K562 (cell line): ENCODE results near the gene FTO. TPM values are rescaled to one million over a fixed set of nuclear protein-coding genes. Genes with fewer than 3 reads are reported as not detected.

Source experiments
- ATAC-seq: fragments of 200-7000 bp; cut with Tn5 transposase; 3 replicates; pipeline ENCODE4 v1.9.1; 2020; ENCODE audit warnings: moderate library complexity
- BruUV-seq: library from RNA; stranded (reverse); fragments of 400-500 nt; replicated peaks from 2 replicates; lab custom pipeline; 2021; lab: Mats Ljungman, UMichigan
- CTCF ChIA-PET: fragments of 300-600 bp; formaldehyde crosslinking; extraction: SDS; loops from one replicate; lab custom pipeline; 2021; ENCODE audit warnings: low intra/inter-chr PET ratio; lab: Yijun Ruan, JAX
- POLR2A ChIA-PET: fragments of 300-600, 350-650 bp; sonication (Branson Sonifier 250); formaldehyde crosslinking; extraction: SDS; loops from one replicate; lab custom pipeline; 2021; ENCODE audit warnings: antibody characterized with exemption, inconsistent platforms; lab: Yijun Ruan, JAX
- DNase-seq, 4 experiments: peaks; one replicate each; pipeline versions ENCODE4 v3.0.0 to v3.0.0-alpha.2; 2011 to 2018; ENCODE audit warnings: low spot score in 3 of 4, mixed read lengths in 3 of 4; ENCODE audit errors: extremely low read depth in 1 of 4
- FAIRE-seq: peaks from 2 replicates; lab custom pipeline; 2011; peaks lifted over from hg19 to GRCh38; lab: Jason Lieb, UNC
- H2AFZ ChIP-seq: 2 replicates; pipeline ENCODE4 v1.6.0; 2011; ENCODE audit warnings: low read depth, low read length, control low read depth, inconsistent platforms
- H3K27ac ChIP-seq: fragments of 200-600 bp; 3 replicates; pipeline ENCODE4 v1.8.0; 2011; ENCODE audit warnings: low read depth, mild to moderate bottlenecking, control low read depth, inconsistent platforms, low read length, moderate library complexity, mixed read lengths; ENCODE audit errors: extremely low read depth
- H3K27me3 ChIP-seq, 2 experiments: fragments of 300-600 bp in 1 of 2; 2 replicates in 1 of 2; 3 replicates in 1 of 2; pipeline versions ENCODE4 v1.6.0 to v1.8.0; 2011; ENCODE audit warnings: inconsistent platforms in 2 of 2, low read length in 2 of 2, mild to moderate bottlenecking in 1 of 2, mixed read lengths in 1 of 2, moderate library complexity in 1 of 2; ENCODE audit not compliant: control insufficient read depth in 2 of 2, insufficient read depth in 2 of 2
- H3K36me3 ChIP-seq: fragments of 300-600 bp; 3 replicates; pipeline ENCODE4 v1.8.0; 2011; ENCODE audit warnings: mild to moderate bottlenecking, low read length, inconsistent platforms; ENCODE audit not compliant: control insufficient read depth, insufficient read depth
- H3K4me1 ChIP-seq, 2 experiments: fragments of 200-600 bp in 1 of 2; replicated peaks in 1 of 2; 2 replicates in 1 of 2; 3 replicates in 1 of 2; pipeline versions ENCODE4 v1.5.1 to v1.8.0; 2011; ENCODE audit warnings: inconsistent platforms in 2 of 2, low read length in 2 of 2, mild to moderate bottlenecking in 1 of 2, mixed read lengths in 1 of 2, moderate library complexity in 1 of 2; ENCODE audit not compliant: control insufficient read depth in 2 of 2, insufficient read depth in 2 of 2
- H3K4me2 ChIP-seq: 2 replicates; pipeline ENCODE4 v1.6.1; 2011; ENCODE audit warnings: low read length, control low read depth, inconsistent platforms, mixed read lengths; ENCODE audit not compliant: insufficient read depth
- H3K4me3 ChIP-seq: fragments of 200-600 bp; sonication (generic), shearing (Covaris generic); 2 replicates; pipeline ENCODE4 v1.5.1; 2016; ENCODE audit warnings: control low read depth, inconsistent platforms
- H3K79me2 ChIP-seq: fragments of 200-600 bp; 3 replicates; pipeline ENCODE4 v1.8.0; 2011; ENCODE audit warnings: low read length, inconsistent platforms; ENCODE audit not compliant: control insufficient read depth, insufficient read depth
- H3K9ac ChIP-seq, 2 experiments: 2 replicates each; pipeline versions ENCODE4 v1.6.0 to v1.6.1; 2011; ENCODE audit warnings: low read depth in 2 of 2, low read length in 2 of 2, control low read depth in 1 of 2, inconsistent platforms in 1 of 2, mild to moderate bottlenecking in 1 of 2, mixed read lengths in 1 of 2; ENCODE audit not compliant: insufficient read depth in 1 of 2
- H3K9me1 ChIP-seq: one replicate; pipeline ENCODE4 v1.6.0; 2011; ENCODE audit warnings: inconsistent platforms, mild to moderate bottlenecking, low read length, moderate library complexity; ENCODE audit not compliant: control insufficient read depth, insufficient read depth
- H3K9me3 ChIP-seq: replicated peaks from 2 replicates; pipeline ENCODE4 v1.5.1; 2011; ENCODE audit warnings: low read depth, low read length, inconsistent platforms; ENCODE audit not compliant: control insufficient read depth, insufficient read depth
- H4K20me1 ChIP-seq: replicated peaks from 2 replicates; pipeline ENCODE4 v1.6.1; 2011; ENCODE audit warnings: low read length, inconsistent platforms, mixed read lengths; ENCODE audit not compliant: control insufficient read depth, insufficient read depth
- MIER1 ChIP-seq: fragments of 450-650 bp; IDR thresholded peaks from 2 replicates; pipeline ENCODE4 v1.6.1; 2016; ENCODE audit warnings: antibody characterized with exemption, mild to moderate bottlenecking, low read depth
- PCBP1 ChIP-seq: fragments of 200-400 bp; formaldehyde crosslinking; IDR thresholded peaks from 2 replicates; pipeline ENCODE4 v1.6.1; 2018; ENCODE audit warnings: mild to moderate bottlenecking, low read depth, low read length; ENCODE audit not compliant: poor library complexity, severe bottlenecking
- RNF2 ChIP-seq: sonication (generic); IDR thresholded peaks from 2 replicates; pipeline ENCODE4 v1.6.1; 2016
- ZBED1 ChIP-seq: IDR thresholded peaks from 2 replicates; pipeline ENCODE4 v1.6.1; 2014
- WGBS: fragments of 100-300 bp; shearing (Covaris generic); methylation state at CpG from one replicate; pipeline ENCODE4 v1.1.6; 2016; ENCODE audit warnings: low coverage, mixed read lengths; ENCODE audit not compliant: insufficient coverage; ENCODE audit errors: missing lambda C conversion rate; 5-methylcytosine and 5-hydroxymethylcytosine counted together
- in situ Hi-C: fragments of 300-500 bp; cut with MboI; formaldehyde crosslinking; loops from 4 replicates; pipeline ENCODE4 v1.15.0; 2018; ENCODE audit warnings: inconsistent platforms, mixed read lengths
- intact Hi-C: fragments of 100-400 bp; cut with micrococcal nuclease; formaldehyde crosslinking; loops from 2 replicates; pipeline ENCODE4 v1.14.2; 2022
- polyA plus RNA-seq, 8 experiments: library from polyadenylated mRNA; depleted of rRNA in 4 of 8; stranded (reverse) in 5 of 8; unstranded in 3 of 8; fragments of >200 nt; fragmentation: Nextera tagmentation in 2 of 8; fragmentation: Illumina TruSeq in 1 of 8; extraction: Ambion mirVana in 2 of 8; extraction: Trizol in 1 of 8; gene quantifications; 2 replicates each; pipeline versions ENCODE4 v1.2.1 to v1.2.3, GENCODE V29; 2011 to 2014; ENCODE audit warnings: inconsistent platforms in 1 of 8, missing spikeins in 1 of 8
- total RNA-seq, 7 experiments: library from RNA; depleted of rRNA in 6 of 7; stranded (reverse); fragments of >200 nt in 6 of 7; fragmentation: Illumina TruSeq in 2 of 7; extraction: Trizol in 2 of 7; gene quantifications; 2 replicates each; pipeline versions ENCODE4 v1.2.1 to v1.2.3, GENCODE V29; 2011 to 2021; ENCODE audit warnings: low replicate concordance in 1 of 7
- TF ChIP-seq, protein P1 (sequence below): fragments of 250-450 bp; sonication (Bioruptor Pico); IDR thresholded peaks from 2 replicates; pipeline ENCODE4 v1.4.0; 2020; ENCODE audit warnings: mild to moderate bottlenecking, moderate library complexity, borderline replicate concordance
- TF ChIP-seq, protein P2 (sequence below): IDR thresholded peaks from 2 replicates; pipeline ENCODE4 v1.6.1; 2016; ENCODE audit warnings: missing genetic modification characterization, missing compliant biosample characterization

FTO gene
- total and polyA plus RNA-seq, 9 of the 15 experiments (the other 6 are each of a cell fraction or from before 2014, with no cell fraction given) = 11.3 to 27.7 (median 25.5) TPM

GRCh38 chr16:53769787-53770186 is 65.8 kb downstream of the FTO start:
- no peaks in the 10 kb centered on the region for H3K9me3 ChIP-seq
- H3K27me3 ChIP-seq = no peaks in the 10 kb centered on the region; a peak in 1 of 5 replicates
- in situ Hi-C loops (no loop called here), intact Hi-C loops (loop anchor here (10.0 kb wide), 1 partner anchor 505 kb away; no protein-coding TSS in a partner anchor)
- no peak for FAIRE-seq
- no peak for TF ChIP-seq ZBED1
- CTCF ChIA-PET = no interaction called here
- DNase-seq = no peak
- no peak overlapping the region for H3K4me2 ChIP-seq
- no peak overlapping the region for H2AFZ ChIP-seq
- H3K4me1 ChIP-seq = peaks cover 0 to 5% of the 10 kb centered on the region in 2 experiments; a peak in 1 of 5 replicates
- ATAC-seq = no peak
- H3K79me2 ChIP-seq = no peaks in the 10 kb centered on the region
- peaks cover 23% of the 10 kb centered on the region for H4K20me1 ChIP-seq
- H3K9me1 ChIP-seq = no peaks in the 10 kb centered on the region
- H3K4me3 ChIP-seq = no peak overlapping the region
- no peak overlapping the region for H3K9ac ChIP-seq
- H3K36me3 ChIP-seq = no peaks in the 10 kb centered on the region
- no TSS peak for BruUV-seq
- POLR2A ChIA-PET = no interaction called here
- H3K27ac ChIP-seq = no peak overlapping the region

DNA sequence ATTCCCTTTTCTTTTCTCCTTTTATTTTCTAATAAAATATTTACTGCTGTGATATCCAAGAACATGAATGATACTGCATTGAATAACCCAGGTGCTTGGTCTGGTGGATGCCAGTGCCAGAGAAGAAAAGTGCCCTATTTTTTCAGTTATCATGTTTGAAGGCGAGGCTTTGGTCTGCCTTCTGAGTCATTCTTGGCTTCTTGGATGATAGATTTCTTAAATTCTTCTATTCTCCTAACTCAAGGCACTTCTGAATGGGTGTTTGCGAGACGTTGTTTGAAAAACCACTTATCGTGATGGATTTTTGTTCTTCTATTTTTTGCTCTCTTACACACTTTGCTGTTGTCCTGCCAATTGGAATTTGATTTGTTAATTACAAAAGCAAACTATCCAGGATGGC is 66.7 kb downstream of the FTO start:
- ChIA-PET POLR2A (no interaction called here), CTCF (no interaction called here)
- H3K4me1 ChIP-seq = peaks cover 0 to 5% of the 10 kb centered on the region in 2 experiments; a peak in 2 of 5 replicates
- no peaks in the 10 kb centered on the region for H3K36me3 ChIP-seq
- no peak overlapping the region for H3K4me3 ChIP-seq
- in situ Hi-C loops (no loop called here), intact Hi-C loops (loop anchor here (10.0 kb wide), 1 partner anchor 504 kb away; no protein-coding TSS in a partner anchor)
- no peak for ATAC-seq
- TF ChIP-seq PCBP1 (no peak), RNF2 (no peak), MIER1 (no peak)
- TF ChIP-seq, protein P1, sequence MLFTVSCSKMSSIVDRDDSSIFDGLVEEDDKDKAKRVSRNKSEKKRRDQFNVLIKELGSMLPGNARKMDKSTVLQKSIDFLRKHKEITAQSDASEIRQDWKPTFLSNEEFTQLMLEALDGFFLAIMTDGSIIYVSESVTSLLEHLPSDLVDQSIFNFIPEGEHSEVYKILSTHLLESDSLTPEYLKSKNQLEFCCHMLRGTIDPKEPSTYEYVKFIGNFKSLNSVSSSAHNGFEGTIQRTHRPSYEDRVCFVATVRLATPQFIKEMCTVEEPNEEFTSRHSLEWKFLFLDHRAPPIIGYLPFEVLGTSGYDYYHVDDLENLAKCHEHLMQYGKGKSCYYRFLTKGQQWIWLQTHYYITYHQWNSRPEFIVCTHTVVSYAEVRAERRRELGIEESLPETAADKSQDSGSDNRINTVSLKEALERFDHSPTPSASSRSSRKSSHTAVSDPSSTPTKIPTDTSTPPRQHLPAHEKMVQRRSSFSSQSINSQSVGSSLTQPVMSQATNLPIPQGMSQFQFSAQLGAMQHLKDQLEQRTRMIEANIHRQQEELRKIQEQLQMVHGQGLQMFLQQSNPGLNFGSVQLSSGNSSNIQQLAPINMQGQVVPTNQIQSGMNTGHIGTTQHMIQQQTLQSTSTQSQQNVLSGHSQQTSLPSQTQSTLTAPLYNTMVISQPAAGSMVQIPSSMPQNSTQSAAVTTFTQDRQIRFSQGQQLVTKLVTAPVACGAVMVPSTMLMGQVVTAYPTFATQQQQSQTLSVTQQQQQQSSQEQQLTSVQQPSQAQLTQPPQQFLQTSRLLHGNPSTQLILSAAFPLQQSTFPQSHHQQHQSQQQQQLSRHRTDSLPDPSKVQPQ (CRISPR knock-in tag) = no peak
- TF ChIP-seq, protein P2, sequence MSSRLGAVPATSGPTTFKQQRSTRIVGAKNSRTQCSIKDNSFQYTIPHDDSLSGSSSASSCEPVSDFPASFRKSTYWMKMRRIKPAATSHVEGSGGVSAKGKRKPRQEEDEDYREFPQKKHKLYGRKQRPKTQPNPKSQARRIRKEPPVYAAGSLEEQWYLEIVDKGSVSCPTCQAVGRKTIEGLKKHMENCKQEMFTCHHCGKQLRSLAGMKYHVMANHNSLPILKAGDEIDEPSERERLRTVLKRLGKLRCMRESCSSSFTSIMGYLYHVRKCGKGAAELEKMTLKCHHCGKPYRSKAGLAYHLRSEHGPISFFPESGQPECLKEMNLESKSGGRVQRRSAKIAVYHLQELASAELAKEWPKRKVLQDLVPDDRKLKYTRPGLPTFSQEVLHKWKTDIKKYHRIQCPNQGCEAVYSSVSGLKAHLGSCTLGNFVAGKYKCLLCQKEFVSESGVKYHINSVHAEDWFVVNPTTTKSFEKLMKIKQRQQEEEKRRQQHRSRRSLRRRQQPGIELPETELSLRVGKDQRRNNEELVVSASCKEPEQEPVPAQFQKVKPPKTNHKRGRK (tag) = no peak
- H2AFZ ChIP-seq = no peak overlapping the region
- no peaks in the 10 kb centered on the region for H3K79me2 ChIP-seq
- no peak overlapping the region for H3K27ac ChIP-seq
- no peaks in the 10 kb centered on the region for H3K9me3 ChIP-seq
- H3K27me3 ChIP-seq = no peaks in the 10 kb centered on the region; a peak in 1 of 5 replicates
- peaks cover 25% of the 10 kb centered on the region for H4K20me1 ChIP-seq
- BruUV-seq = no TSS peak
- H3K9ac ChIP-seq = no peak overlapping the region
- no peak for DNase-seq
- H3K9me1 ChIP-seq = no peaks in the 10 kb centered on the region
- no peak for FAIRE-seq
- 29% methylated on average over 4 of the region's 4 CpGs for WGBS
- H3K4me2 ChIP-seq = no peak overlapping the region
